Neural cell (in vitro differentiated cells): ENCODE results near the gene STXBP1.

Source experiments
- CTCF ChIP-seq: fragments of 450-650 bp; IDR thresholded peaks from 2 replicates; pipeline ENCODE4 v1.5.1; 2014; ENCODE audit warnings: antibody characterized with exemption, mild to moderate bottlenecking, moderate library complexity; ENCODE audit not compliant: poor library complexity, severe bottlenecking
- EZH2 ChIP-seq: fragments of 200-600, 300-800 bp; shearing (Covaris generic), sonication (generic); IDR thresholded peaks from 2 replicates; pipeline ENCODE4 v1.6.1; 2014; ENCODE audit warnings: antibody characterized with exemption, low read length, borderline replicate concordance, mild to moderate bottlenecking; ENCODE audit not compliant: insufficient read depth, poor library complexity, severe bottlenecking
- POLR2AphosphoS5 ChIP-seq: IDR thresholded peaks from 2 replicates; pipeline ENCODE4 v1.6.1; 2012
- RAD21 ChIP-seq: fragments of 450-650 bp; conservative IDR thresholded peaks from 2 replicates; pipeline ENCODE4 v1.6.1; 2014; ENCODE audit warnings: antibody characterized with exemption, mild to moderate bottlenecking, moderate library complexity
- SMC3 ChIP-seq: fragments of 450-650 bp; conservative IDR thresholded peaks from 2 replicates; pipeline ENCODE4 v1.6.1; 2014; ENCODE audit warnings: antibody characterized with exemption, mild to moderate bottlenecking, moderate library complexity; ENCODE audit not compliant: poor library complexity

- no peak for TF ChIP-seq CTCF
- no peak for TF ChIP-seq EZH2
- no peak for TF ChIP-seq RAD21
- no peak for TF ChIP-seq POLR2AphosphoS5
- TF ChIP-seq SMC3 = no peak
Observed at GRCh38 chr9:127640908-127641545, 28.9 kb downstream of the STXBP1 start.
